Ishikawa (cell line): ENCODE results near the gene CRTAC1.

Source experiments
- CEBPB ChIP-seq: IDR thresholded peaks from 2 replicates; pipeline ENCODE4 v1.6.1; 2012
- EGR1 ChIP-seq: IDR thresholded peaks from 2 replicates; pipeline ENCODE4 v1.6.1; 2012
- EP300 ChIP-seq: IDR thresholded peaks from 2 replicates; pipeline ENCODE4 v1.6.1; 2012; ENCODE audit warnings: borderline replicate concordance
- FOXM1 ChIP-seq: IDR thresholded peaks from 2 replicates; pipeline ENCODE4 v1.6.1; 2012; ENCODE audit warnings: low read depth, borderline replicate concordance
- MAX ChIP-seq: IDR thresholded peaks from 2 replicates; pipeline ENCODE4 v1.6.1; 2012
- RAD21 ChIP-seq: IDR thresholded peaks from 2 replicates; pipeline ENCODE4 v1.6.1; 2012; ENCODE audit warnings: low read depth
- REST ChIP-seq: IDR thresholded peaks from 2 replicates; pipeline ENCODE4 v1.6.1; 2012; ENCODE audit warnings: low read depth, mild to moderate bottlenecking
- TAF1 ChIP-seq: IDR thresholded peaks from 2 replicates; pipeline ENCODE4 v1.6.1; 2012; ENCODE audit warnings: low read depth, mild to moderate bottlenecking
- TCF12 ChIP-seq: IDR thresholded peaks from 2 replicates; pipeline ENCODE4 v1.6.1; 2012; ENCODE audit warnings: low read depth
- YY1 ChIP-seq: IDR thresholded peaks from 2 replicates; pipeline ENCODE4 v1.6.1; 2012; ENCODE audit warnings: low read depth
- TF ChIP-seq, protein P1 (sequence below): IDR thresholded peaks from 2 replicates; pipeline ENCODE4 v1.6.1; 2012

DNA sequence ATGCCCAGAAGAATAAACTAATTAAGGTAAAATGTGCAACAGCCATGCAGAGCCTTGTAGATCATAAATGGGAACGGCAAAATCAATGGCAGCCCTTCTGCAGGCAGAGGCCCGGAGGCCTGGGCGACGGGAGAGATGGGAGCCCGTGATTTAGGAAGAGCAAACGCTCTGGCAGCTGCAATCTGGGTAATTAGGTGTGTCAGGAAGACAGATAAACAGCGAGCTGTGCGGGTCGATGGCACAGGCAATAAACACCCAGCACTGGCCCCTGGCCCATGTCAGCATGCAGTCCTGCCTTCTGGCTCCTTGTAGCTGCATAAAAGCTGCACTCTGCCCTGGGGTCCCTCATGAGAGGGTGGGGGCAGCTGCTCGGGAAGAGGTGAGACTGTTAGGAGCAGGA, 102.8 kb downstream of the CRTAC1 start:
- TF ChIP-seq MAX: no peak
- TF ChIP-seq RAD21: no peak
- TF ChIP-seq EP300: no peak
- TF ChIP-seq TCF12: no peak
- TF ChIP-seq CEBPB: no peak
- no peak for TF ChIP-seq REST
- no peak for TF ChIP-seq EGR1
- no peak for TF ChIP-seq TAF1
- TF ChIP-seq, protein P1, sequence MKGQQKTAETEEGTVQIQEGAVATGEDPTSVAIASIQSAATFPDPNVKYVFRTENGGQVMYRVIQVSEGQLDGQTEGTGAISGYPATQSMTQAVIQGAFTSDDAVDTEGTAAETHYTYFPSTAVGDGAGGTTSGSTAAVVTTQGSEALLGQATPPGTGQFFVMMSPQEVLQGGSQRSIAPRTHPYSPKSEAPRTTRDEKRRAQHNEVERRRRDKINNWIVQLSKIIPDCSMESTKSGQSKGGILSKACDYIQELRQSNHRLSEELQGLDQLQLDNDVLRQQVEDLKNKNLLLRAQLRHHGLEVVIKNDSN: no peak
- TF ChIP-seq FOXM1: no peak
- no peak for TF ChIP-seq YY1
